ENCODE measurements around the gene HPS1. TPM values are rescaled to one million over a fixed set of nuclear protein-coding genes. Genes with fewer than 3 reads are reported as not detected.

HPS1 gene
- total RNA-seq, 1 experiment from 2014 or later, result 146 TPM

DNA sequence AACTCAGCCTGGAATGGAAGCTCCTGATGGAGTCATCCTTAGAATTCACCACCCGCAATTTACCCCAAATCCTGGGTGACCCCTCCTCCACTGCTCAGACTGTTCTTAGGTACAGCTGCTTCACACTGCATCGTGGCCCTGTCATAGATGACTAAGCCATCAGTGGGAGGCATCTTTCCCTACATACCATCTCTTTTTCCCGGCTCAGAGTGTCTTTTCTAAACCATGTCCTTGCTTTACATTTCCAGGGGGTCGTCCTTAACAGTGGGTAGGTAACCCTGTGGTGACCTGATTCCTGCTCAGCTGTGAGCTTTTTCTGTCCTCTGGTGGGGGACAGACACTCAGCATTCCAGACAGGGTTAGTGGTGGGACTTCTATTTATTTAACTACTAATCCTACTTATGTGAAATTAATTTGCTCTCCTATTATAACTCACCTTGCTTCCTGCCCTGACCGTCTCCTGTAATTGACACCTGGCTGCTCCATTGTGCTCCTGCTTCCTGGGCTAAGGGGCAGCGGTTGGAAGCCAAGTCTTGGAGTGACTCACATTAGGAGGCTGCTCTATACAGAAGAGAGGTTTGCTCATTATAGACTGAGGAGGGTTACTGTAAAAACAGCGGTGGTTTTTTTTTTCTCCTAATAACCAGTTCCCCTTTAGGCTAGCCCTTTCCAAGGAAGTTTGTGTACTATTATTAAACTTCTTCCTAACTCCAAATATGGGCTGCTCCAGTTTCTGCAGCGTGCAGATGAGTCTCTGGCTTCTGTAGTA is 72.3 kb downstream of the HPS1 start:
- no peak for ATAC-seq

DNA sequence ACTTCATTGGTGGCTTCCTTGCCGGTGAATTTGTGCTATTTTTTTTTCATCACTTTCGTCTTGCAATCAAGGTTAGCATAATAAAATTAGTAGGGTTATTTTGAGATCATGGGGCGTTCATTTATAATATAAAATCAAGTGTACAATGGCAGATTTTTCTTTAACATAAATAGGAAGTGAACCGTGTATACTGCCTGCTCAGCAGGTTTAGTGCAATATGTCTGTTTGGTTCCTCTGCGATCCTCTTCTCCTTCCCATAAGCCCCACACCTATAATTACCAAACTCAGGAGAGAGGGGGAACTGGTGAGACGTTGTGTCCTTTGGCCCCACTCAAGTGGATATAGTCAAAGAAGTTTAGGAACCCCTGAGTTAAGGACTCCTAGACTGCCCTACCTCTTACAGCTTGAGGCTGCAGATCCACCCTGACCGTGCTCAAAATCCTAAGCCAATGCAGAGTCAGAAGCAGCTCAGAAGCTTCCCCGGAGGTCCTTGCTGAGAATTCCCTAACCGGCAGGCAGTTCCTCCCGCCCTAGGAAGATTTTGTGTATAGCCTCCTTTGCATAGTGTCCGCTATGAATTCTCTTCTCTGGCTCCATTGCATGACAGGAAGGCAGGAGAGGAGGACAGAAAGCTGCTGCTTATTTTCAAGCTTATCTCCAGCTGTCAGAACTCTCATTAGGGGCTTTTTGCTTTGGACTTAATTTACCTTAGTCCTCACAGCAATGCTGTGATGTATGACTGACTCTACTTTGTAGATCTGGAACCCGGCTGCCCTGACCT is 73.3 kb downstream of the HPS1 start:
- TF ChIP-seq, protein P1, sequence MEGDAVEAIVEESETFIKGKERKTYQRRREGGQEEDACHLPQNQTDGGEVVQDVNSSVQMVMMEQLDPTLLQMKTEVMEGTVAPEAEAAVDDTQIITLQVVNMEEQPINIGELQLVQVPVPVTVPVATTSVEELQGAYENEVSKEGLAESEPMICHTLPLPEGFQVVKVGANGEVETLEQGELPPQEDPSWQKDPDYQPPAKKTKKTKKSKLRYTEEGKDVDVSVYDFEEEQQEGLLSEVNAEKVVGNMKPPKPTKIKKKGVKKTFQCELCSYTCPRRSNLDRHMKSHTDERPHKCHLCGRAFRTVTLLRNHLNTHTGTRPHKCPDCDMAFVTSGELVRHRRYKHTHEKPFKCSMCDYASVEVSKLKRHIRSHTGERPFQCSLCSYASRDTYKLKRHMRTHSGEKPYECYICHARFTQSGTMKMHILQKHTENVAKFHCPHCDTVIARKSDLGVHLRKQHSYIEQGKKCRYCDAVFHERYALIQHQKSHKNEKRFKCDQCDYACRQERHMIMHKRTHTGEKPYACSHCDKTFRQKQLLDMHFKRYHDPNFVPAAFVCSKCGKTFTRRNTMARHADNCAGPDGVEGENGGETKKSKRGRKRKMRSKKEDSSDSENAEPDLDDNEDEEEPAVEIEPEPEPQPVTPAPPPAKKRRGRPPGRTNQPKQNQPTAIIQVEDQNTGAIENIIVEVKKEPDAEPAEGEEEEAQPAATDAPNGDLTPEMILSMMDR (IDR thresholded peaks at IDR 0.05), result no peak
- TF ChIP-seq POLR2AphosphoS5 (IDR thresholded peaks at IDR 0.05; ENCODE audit: low read depth, low read length) (no peak), SIN3A (IDR thresholded peaks at IDR 0.05; ENCODE audit: borderline replicate concordance, insufficient read depth, low read depth, low read length) (no peak), TCF7L2 (IDR thresholded peaks at IDR 0.05; ENCODE audit: low read depth, low read length) (no peak)
- TF ChIP-seq, protein P2, sequence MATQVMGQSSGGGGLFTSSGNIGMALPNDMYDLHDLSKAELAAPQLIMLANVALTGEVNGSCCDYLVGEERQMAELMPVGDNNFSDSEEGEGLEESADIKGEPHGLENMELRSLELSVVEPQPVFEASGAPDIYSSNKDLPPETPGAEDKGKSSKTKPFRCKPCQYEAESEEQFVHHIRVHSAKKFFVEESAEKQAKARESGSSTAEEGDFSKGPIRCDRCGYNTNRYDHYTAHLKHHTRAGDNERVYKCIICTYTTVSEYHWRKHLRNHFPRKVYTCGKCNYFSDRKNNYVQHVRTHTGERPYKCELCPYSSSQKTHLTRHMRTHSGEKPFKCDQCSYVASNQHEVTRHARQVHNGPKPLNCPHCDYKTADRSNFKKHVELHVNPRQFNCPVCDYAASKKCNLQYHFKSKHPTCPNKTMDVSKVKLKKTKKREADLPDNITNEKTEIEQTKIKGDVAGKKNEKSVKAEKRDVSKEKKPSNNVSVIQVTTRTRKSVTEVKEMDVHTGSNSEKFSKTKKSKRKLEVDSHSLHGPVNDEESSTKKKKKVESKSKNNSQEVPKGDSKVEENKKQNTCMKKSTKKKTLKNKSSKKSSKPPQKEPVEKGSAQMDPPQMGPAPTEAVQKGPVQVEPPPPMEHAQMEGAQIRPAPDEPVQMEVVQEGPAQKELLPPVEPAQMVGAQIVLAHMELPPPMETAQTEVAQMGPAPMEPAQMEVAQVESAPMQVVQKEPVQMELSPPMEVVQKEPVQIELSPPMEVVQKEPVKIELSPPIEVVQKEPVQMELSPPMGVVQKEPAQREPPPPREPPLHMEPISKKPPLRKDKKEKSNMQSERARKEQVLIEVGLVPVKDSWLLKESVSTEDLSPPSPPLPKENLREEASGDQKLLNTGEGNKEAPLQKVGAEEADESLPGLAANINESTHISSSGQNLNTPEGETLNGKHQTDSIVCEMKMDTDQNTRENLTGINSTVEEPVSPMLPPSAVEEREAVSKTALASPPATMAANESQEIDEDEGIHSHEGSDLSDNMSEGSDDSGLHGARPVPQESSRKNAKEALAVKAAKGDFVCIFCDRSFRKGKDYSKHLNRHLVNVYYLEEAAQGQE (IDR thresholded peaks at IDR 0.05; ENCODE audit: insufficient read depth in 1 of 2, low read depth in 2 of 2, low read length in 1 of 2), result no peak
- H3K9me3 ChIP-seq (ENCODE audit: control insufficient read depth, insufficient read depth, low read depth, low read length), result no peaks in the 10 kb centered on the region
- no TSS peak for BruUV-seq (replicated peaks)
- DNase-seq (ENCODE audit: low read depth, low spot score), result no peak
- no peaks in the 10 kb centered on the region for H3K27me3 ChIP-seq (ENCODE audit: control insufficient read depth, insufficient read depth, low read length)
- in situ Hi-C loops (cut with HindIII; ENCODE audit: low pct_unique_long_range_greater_than_20kb, low sequenced_read_pairs) (no loop called here), intact Hi-C loops (cut with micrococcal nuclease; ENCODE audit: unreplicated experiment) (no loop called here)
- ChIA-PET POLR2A (no interaction called here), CTCF (no interaction called here)
- ATAC-seq, result no peak
- no peaks in the 10 kb centered on the region for H3K4me1 ChIP-seq (ENCODE audit: control insufficient read depth, insufficient read depth, low read length)
- H3K27ac ChIP-seq (ENCODE audit: low read length), result no peak overlapping the region
- no peak overlapping the region for H3K4me3 ChIP-seq (ENCODE audit: low read depth in 2 of 2, low read length in 2 of 2)
- no peaks in the 10 kb centered on the region for H3K36me3 ChIP-seq (ENCODE audit: control insufficient read depth, insufficient read depth, low read length)

More for the DNA sequence above, 72.3 kb downstream of the HPS1 start:
- ChIA-PET CTCF (no interaction called here), POLR2A (no interaction called here)
- no peaks in the 10 kb centered on the region for H3K9me3 ChIP-seq (ENCODE audit: control insufficient read depth, insufficient read depth, low read depth, low read length)
- no peak overlapping the region for H3K4me3 ChIP-seq (ENCODE audit: low read depth in 2 of 2, low read length in 2 of 2)
- BruUV-seq (replicated peaks), result no TSS peak
- H3K27ac ChIP-seq (ENCODE audit: low read length), result no peak overlapping the region
- no peak for DNase-seq (ENCODE audit: low read depth, low spot score)
- intact Hi-C loops (cut with micrococcal nuclease; ENCODE audit: unreplicated experiment) (no loop called here), in situ Hi-C loops (cut with HindIII; ENCODE audit: low pct_unique_long_range_greater_than_20kb, low sequenced_read_pairs) (no loop called here)
- peaks cover under 1% of the 10 kb centered on the region; the same call in 1 of the 2 replicates for H3K27me3 ChIP-seq (ENCODE audit: control insufficient read depth, insufficient read depth, low read length)
- no peaks in the 10 kb centered on the region for H3K4me1 ChIP-seq (ENCODE audit: control insufficient read depth, insufficient read depth, low read length)
- TF ChIP-seq, protein P2 (IDR thresholded peaks at IDR 0.05; ENCODE audit: insufficient read depth in 1 of 2, low read depth in 2 of 2, low read length in 1 of 2), result no peak
- TF ChIP-seq TCF7L2 (IDR thresholded peaks at IDR 0.05; ENCODE audit: low read depth, low read length) (no peak), POLR2AphosphoS5 (IDR thresholded peaks at IDR 0.05; ENCODE audit: low read depth, low read length) (no peak), SIN3A (IDR thresholded peaks at IDR 0.05; ENCODE audit: borderline replicate concordance, insufficient read depth, low read depth, low read length) (no peak)
- TF ChIP-seq, protein P1 (IDR thresholded peaks at IDR 0.05), result no peak
- no peaks in the 10 kb centered on the region for H3K36me3 ChIP-seq (ENCODE audit: control insufficient read depth, insufficient read depth, low read length)

Measured in Panc1 (cell line).